D341Med (cell line): Measurements from ENCODE around the gene SYT1.

Source experiments
- DNase-seq: peaks from one replicate; pipeline ENCODE4 v3.0.0; 2012; ENCODE audit warnings: low spot score

The SYT1 gene

GRCh38 chr12:79356216-79356615 lies 491.6 kb downstream of the SYT1 start:
- DNase-seq, result no peak

- no peak for DNase-seq
Observed at GRCh38 chr12:79357048-79357447, 492.5 kb downstream of the SYT1 start.

GRCh38 chr12:79358716-79359300 lies 494.2 kb downstream of the SYT1 start:
- no peak for DNase-seq

DNA sequence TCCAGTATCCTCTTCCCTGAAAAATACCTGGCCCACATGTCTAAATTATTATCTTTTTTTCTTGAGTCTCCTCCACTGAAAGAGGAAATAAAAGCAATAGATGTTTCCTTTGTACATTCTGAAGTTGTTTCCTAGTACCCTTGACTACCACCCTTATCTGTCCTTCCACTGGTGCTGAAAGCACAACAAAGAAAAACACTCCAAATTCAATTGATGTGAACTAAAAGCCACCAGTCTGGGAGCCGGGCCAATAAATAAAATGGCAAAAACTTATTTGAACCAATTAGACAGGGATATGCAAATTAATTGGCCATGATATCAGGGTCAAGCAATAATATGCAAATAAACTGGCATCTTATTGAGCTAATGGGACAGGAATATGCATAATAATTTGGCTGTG lies 495.7 kb downstream of the SYT1 start:
- no peak for DNase-seq

DNA sequence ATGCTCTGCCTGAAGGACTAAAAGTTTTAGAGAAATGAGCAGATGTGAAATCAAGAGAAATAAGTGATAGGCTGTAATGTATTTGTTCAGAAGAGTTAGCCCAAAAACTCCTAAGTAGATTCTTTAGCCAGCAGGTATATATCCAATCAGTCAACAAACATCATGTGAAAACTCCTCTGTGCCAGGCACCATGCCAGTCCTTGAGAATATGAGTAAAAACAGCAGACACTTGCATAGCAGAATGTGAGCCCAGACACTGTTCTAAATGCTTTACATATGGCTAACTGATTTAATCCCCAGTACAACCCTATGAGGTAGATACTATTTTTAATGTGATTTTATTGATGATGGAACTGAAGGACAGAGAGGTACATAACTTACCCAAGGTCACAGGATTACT lies 496.4 kb downstream of the SYT1 start:
- DNase-seq, result no peak

- DNase-seq, result no peak
Observed at GRCh38 chr12:79364197-79364596, 499.6 kb downstream of the SYT1 start.

DNA sequence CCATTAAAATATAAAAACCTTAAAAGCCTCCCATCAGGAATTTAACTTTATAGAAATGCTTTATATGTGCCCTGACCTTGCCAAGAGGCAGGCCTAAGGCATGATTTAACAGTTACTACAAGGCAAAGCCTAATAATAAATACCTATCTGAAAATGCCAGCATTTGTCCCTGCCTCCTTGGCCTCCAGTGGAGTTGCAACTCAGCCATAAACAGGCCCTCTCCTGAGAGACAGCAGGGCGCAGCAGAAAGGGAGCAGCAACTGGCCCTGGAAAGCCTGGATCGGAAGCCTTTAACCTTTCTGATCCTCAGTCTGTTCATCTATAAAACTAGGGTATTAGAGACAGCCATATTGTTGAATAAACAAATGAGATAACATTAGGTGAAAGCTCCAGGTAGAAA lies 501.8 kb downstream of the SYT1 start:
- no peak for DNase-seq

DNA sequence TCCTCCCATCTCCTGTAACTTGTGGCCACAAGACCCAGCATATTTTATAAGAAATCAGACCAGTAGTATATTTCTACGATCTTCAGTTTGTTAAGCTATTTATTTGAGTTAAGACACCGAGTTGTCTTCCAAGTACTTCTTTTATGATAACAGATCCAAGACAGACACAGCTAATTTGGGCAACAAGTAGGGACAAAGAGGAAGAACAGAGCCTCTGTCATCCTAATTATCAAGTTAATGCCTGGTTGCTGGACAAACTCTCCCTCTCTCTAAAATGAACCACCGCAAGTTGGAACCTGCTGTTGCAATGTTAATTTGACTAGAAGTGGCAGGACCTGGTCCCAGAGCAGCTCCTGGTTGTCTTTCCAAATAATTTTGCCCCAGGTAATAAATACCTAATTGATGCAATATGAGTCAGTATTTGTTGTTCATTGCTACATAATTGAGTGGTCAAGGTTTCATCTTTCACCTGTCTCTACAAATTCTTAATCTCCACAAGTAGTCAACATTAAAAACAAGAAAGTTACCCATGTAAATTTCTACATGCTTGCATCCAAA lies 502.5 kb downstream of the SYT1 start:
- no peak for DNase-seq

DNA sequence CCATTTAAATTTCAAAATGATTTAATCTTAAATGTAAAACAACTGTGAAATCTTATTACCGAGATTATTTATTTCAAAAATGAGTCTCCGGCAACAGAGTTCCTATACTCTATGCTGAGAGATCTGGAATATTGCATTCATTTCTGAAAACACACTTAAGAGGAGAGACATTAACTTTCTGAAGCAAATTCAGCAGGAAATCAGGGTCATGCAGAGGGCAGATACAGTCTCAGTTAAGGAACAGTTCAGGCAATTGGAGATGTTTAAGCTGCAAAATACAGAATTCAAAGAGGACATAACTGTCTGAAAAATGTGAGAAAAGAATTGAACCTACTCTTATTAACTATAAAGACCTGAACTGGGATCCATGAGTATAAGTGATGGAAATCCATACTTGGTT lies 505.4 kb downstream of the SYT1 start:
- no peak for DNase-seq

GRCh38 chr12:79371226-79371625 lies 506.7 kb downstream of the SYT1 start:
- DNase-seq, result no peak

DNA sequence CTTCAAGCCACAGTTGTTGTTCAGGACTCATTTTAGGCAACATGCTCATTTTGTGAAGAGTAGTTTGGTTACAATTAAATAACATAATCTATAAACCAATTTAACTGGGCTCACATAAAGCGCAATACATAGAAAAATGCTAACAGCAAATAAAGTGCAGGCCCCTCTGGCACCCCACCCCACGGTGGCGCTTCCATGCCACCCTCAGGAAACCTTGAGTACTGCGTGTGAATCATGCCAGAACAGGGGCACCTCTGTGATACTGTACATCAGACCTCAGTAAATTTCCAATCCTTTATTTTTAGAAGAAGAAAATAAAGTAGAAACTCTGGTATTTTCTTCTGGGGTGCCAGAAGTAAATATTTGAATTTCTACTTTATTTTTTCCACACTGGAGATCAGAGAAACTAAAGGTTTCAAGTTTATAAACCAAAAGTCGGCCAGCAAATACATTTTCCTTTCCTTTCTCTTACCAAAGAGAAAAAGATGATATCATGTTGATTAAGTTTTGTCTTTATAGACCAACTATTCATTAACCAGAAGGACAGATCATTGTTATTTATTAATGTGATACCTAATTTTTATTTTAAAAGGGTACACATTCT lies 509.4 kb downstream of the SYT1 start:
- DNase-seq, result peak; percentile 88

DNA sequence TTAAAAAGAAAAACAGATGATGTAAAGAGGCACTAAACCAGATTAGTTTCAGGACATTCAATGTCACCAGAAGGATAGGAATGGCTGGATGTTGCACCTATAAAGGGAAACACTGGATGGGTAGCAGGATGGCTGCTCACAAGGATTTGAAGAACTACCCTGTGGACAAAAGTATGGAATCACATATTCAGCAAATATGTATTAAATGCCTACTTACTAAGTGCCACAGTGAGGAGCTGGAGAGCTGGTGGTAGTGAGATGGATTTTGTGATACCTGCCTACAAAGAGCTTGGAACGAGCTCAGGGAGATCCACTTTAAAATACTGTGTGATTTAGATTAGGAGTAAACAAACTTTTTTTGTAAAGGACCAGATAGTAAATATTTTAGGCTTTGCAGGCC lies 510.0 kb downstream of the SYT1 start:
- DNase-seq, result no peak

- no peak for DNase-seq
Observed at GRCh38 chr12:79375050-79375449, 510.5 kb downstream of the SYT1 start.

DNA sequence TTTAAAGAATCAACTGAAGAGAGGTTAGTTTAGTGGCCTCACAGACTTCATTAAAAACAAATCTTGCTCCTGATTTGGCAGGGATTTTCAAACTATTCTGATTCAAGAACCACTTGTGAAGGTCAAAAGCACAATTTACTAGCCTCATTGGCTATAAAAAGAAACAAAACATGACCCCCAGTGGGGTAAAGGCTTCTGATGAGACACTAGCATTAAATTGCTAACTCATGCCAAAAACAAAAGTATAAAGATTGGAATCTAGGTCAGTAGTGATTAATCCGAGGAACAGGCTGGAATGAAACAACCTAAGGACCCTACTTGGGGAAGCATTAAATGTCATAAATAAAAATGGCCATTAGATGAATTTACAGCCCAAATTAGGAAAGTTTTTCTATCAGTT lies 513.9 kb downstream of the SYT1 start:
- DNase-seq, result no peak

GRCh38 chr12:79380402-79380801 lies 515.8 kb downstream of the SYT1 start:
- DNase-seq, result no peak

DNA sequence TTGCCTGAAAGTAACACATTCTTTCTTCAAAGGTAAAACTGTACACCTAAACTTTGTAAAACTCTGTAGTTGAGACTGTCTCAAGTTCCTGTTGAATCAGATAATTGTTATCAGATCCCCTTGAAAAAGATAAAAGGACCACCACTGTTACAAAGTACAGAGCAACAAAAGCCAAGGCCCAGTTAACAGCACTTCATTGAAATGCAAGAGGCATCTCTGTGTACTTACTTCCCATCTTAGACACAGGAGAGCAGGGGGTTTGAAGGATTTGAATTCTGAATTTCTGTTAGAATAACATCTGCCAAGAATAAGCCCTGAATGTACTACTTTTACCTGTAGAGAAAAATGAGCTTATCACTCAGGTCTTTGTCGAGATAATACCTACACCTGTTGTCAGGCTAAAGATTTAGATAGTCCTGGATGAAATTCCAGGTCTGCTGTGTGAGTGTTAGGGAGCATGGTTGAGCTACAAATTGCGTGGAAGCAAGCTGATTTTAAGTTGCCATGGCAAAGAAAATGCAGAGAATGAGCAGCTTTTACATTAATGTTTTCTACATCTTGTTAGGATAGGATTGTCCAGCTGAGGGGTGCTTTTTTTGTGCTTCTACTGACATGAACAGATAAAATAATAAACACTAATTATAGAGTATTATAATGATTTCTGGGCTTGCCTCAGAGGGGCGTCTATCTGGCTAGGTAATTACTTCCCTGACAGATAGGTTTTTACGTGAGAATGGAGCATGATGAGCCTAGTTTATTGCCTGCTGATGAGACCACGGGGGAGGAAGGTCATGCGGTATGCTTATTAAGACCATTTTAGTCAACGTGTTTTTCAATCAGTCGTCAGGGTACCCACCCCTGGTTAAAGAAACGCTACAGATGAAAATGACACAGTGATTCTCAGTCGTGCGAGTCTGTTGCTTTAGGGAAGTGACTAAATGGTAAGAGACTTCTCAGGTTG lies 517.0 kb downstream of the SYT1 start:
- no peak for DNase-seq

- no peak for DNase-seq
Observed at GRCh38 chr12:79384551-79384950, 520.0 kb downstream of the SYT1 start.

DNA sequence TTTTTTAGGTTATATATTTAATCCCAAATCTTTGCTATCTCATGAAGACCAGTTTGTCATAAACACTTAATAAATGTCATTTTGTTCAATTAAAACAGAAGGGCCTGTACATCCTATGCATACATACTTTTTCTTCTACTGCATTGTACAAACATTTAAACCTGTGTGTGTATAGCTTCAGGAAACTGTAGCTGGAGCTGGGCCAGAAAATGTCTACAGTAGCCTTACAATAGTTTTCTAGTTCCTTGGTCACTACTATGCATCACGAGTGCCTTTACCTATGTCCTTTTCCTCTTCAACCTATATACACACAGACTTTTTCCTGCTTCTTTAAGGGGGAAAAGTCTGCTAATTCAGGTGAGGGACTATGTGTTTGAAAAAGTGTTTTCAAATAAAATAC lies 523.4 kb downstream of the SYT1 start:
- no peak for DNase-seq

- DNase-seq, result peak; percentile 55
Observed at GRCh38 chr12:79393842-79394241, 529.3 kb downstream of the SYT1 start.

- no peak for DNase-seq
Observed at GRCh38 chr12:79397609-79398008, 533.0 kb downstream of the SYT1 start.

GRCh38 chr12:79400481-79400880 lies 535.9 kb downstream of the SYT1 start:
- DNase-seq, result no peak

GRCh38 chr12:79402606-79403005 lies 538.0 kb downstream of the SYT1 start:
- no peak for DNase-seq

- no peak for DNase-seq
Observed at GRCh38 chr12:79406993-79407392, 542.4 kb downstream of the SYT1 start.
